ENCODE measurements around the gene PLEKHG4.

Gene PLEKHG4

DNA sequence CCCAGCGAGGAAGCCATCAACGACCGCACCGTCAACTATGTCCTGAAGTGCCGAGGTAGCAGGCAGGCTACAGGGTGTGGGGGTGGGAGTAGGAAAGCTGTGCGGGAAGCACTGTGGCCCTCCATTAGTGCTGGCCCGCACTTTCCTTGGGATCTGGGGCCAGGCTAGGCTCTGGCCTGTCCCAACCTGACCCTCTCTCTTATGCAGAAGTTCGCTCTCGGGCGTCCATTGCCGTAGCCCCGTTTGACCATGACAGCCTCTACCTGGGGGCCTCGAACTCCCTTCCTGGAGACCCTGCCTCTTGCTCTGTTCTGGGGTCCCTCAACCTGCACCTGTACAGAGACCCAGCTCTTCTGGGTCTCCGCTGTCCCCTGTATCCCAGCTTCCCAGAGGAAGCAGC lies 8.6 kb downstream of the PLEKHG4 start:
- DNase-seq, result no peak

- no peak for DNase-seq
These were observed 12.1 kb downstream of the PLEKHG4 start for GRCh38 chr16:67291461-67291860.

DNA sequence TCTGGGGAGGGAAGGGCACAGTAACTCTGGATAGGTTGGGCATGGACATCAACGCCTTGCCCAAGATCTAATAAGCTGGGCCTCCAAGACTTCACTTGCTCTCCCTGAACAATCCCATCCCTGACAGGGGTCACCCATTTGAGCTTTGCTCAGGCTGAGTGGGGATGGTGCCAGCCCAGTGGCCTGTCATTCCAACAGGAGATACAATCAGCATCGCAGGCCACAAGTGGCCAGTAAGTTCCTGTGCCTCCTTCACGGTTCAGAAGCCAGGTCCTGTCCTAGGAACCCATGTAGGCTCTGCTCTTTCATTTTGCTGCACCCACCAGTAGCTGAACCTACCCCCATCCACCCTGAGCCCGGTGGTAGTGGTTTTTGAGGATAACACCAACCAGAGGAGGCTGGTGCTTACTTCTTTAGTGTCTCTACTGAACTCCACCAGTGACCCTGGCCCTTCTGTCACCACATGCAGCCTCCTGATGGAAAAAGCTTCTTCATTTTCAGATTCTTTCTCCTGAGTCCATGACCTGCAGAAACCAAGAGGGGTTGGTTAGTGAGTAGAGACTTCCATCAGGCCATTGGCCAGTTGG lies 14.9 kb downstream of the PLEKHG4 start:
- DNase-seq, result no peak

DNA sequence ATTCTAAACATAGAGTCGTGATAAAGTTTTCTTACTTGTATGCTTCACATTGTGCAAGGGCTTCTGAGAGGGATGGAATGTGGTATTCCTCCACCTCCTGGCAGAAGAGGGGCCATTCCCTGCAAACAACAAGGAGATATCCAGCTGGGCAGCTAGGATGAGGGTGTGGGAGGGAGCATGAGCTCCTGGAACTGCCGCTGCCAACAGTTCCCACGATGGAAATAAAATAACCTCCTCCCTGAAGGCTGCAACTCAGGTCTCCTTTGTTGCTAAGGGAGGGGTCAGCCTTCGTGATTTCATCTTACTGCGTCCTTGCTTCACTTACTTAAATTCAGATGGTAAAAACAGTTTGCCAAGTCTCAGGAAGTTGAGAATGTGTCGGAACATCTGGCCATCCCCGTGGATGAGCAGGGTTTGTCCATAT lies 15.6 kb downstream of the PLEKHG4 start:
- DNase-seq, result no peak

- no peak for DNase-seq
These were observed 17.1 kb downstream of the PLEKHG4 start for GRCh38 chr16:67296420-67296819.

GRCh38 chr16:67298277-67298676 lies 18.9 kb downstream of the PLEKHG4 start:
- DNase-seq, result no peak

- DNase-seq, result no peak
These were observed 19.9 kb downstream of the PLEKHG4 start for GRCh38 chr16:67299269-67299668.

DNA sequence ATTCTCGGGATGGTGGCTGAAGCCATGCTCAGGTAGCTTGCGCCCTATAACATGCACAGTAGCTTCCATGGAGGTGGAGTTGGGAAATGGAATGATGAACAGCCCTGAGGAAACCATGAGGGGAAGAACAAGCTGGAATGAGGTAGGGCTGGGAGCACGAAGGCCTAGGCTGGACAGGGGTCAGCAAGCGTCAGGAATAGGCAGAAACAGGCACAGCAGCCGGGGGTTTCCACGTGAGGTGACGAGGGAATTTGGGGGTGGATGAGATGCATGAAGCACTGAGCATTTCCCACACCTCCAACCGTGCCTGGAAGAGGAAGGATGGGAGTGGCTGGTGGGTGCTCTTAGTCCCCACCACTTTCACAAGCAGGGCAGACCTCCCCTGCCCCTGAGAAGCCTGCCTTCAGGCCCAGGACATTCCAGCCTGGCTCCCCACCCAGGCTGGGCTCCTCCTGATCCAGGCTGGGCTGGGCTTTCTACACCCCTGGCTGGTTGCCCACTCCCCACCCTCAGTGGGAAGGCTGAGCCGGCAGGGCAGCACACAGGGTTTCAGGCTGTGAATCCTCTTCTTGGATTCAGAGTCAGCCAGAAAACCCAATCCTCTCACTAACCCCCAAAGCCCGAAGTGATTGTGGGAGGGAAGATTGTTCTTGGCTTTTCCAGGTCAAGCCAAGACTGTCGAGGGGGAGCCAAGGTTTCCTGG lies 21.9 kb downstream of the PLEKHG4 start:
- no peak for DNase-seq

DNA sequence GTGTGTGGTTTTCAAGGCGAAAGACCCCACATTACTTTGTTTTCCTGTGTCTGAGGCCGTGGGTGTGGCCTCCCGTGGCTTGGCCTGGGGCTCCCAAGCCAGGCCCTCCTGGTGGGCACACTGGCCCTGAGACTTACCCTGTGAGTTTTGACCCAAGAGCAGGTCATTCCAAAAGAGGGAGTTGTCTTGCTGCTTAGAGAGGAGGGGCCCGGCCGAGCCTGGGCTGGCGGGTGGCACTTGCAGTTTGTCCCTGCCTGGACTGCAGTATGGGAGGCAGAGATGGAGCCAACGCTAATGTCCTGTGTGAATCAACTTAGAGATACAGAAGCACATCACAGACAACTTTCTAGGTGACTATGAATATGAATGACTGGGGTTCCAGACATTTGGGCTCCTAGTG lies 22.7 kb downstream of the PLEKHG4 start:
- no peak for DNase-seq

GRCh38 chr16:67302970-67303369 lies 23.6 kb downstream of the PLEKHG4 start:
- peak; percentile 24 for DNase-seq

DNA sequence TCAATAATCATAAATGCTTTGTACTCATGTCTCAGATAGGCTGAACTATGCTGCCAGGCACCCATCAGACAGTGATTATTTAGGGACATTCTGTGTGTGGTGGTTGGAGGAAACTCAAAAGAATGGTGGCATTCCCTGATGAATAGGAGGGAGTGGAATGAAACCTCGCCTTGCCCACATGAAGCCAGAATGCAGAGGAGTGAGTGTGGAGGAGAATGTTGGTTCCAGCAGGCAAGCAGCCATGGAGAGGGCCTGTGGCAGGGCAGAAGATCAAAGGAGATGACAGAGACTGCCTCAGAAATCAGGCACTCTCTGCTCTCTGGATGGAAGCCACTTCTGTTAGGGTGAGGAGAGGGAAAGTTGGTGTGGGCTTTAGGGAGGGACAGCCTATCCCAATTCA lies 24.7 kb downstream of the PLEKHG4 start:
- no peak for DNase-seq

GRCh38 chr16:67305216-67306071 lies 26.1 kb downstream of the PLEKHG4 start:
- no peak for DNase-seq

GRCh38 chr16:67310561-67310960 lies 31.2 kb downstream of the PLEKHG4 start:
- no peak for DNase-seq

DNA sequence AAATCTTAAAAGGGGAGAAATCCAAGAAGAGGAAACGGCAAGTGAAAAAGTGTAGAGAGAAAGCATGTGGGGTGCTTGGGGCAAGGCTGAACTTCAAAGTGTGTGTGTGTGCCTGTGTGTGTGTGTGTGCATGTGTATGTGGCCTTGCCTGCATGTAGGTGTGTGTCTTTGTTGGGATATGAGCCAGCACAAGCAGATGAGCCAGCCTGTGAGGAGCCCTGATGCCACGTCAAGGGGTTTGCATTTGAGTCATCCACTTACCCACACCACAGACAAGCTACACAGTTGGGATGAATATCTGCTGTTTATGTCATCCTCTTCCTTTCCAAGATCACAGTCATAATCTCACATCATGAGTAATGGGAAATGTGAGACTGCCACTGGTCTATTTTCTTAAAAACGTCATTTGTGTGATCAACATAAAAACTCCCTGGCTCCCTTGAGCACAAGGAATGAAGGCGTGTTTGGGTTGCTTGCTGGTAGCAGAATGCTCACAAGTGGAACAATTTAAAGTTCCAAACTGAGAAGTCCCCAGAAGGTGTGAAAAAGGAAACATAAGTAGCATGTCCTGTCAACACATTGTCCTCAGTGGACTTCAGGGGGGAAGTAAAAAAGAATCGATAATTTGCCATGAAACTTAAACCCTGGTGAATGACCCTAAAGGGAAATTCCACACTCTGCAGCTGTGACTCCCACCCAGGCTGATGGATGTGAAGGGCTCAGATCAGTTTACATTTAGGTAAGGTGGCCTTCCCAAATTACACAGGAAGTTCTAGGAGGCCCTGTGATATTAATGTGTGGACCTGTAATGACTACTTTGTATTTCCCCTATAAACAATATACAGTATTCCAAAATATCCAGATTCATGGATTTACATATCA lies 32.5 kb downstream of the PLEKHG4 start:
- peak; percentile 13 for DNase-seq

DNA sequence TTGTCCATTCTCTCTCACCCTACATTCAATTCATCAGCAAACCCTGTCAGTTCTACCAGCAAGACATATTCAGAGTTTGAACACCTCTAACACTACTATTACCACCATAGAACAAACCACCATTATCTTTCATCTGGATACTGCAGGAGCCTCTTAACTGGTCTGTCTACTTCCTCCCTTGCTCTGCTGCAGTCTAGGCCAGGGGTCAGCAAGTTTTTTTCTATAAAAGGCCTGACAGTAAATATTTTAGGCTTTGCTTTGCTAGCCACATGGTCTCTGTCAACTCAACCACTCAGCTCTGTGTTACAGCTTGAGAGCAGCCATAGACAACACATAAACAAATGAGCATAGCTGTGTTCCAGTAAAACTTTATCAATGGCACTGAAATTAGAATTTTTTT lies 33.4 kb downstream of the PLEKHG4 start:
- no peak for DNase-seq

GRCh38 chr16:67317853-67318252 lies 38.5 kb downstream of the PLEKHG4 start:
- DNase-seq, result no peak

GRCh38 chr16:67326115-67326471 lies 46.8 kb downstream of the PLEKHG4 start:
- DNase-seq, result no peak

DNA sequence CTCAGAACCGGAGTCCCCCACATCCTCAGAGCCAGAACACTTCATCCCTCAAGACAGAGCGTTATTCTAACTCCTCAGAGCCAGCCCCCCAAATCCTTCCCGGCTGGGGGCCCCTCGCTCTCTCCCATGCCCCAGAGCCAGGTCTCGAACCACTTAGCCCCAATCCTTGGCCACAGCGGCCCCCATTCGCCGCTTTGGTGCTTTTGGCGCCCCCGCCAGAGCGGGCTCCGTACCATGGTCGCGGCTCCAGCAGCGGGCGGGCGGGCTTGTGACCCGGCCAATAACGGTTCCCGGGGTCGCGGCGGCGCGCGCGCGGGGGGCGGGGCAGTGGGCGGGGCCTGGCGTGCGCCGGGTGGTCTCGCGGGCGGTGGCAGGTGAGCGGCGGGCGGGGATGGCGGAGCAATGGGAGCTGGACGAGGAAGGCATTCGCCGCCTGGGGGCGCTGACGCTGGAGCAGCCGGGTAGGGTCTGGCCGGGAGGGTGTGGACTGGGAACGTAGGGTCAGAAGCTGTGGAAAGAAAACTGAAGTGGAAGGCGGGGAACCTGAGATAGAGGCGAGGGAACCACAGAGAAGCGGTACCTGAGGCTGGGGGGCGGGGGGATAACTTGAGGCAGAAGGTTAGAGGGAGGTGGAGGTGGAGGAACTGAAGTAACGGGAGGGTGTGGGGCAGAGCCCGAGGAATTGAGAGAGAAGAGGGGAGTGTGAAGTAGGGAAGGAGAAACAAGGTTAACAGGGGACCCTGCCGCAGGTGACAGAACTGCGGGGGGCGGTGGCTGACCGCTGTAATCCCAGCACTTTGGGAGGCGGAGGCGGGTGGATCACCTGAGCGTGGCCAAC lies 47.4 kb downstream of the PLEKHG4 start, which contains the start of the genes KCTD19 and LRRC36:
Gene KCTD19, minus strand, starts transcription at position 270 of the 838 bp plus-strand sequence. Its CDS starts 34 bp downstream, at position 236.
Gene LRRC36, plus strand, starts transcription at position 344 of the 838 bp plus-strand sequence. Its CDS starts 48 bp downstream, at position 392.
- DNase-seq, result peak; percentile 53

- no peak for DNase-seq
These were observed 48.4 kb downstream of the PLEKHG4 start for GRCh38 chr16:67327743-67328142.

- DNase-seq, result no peak
These were observed 50.6 kb downstream of the PLEKHG4 start for GRCh38 chr16:67329901-67330300.

GRCh38 chr16:67333315-67333714 lies 54.0 kb downstream of the PLEKHG4 start:
- DNase-seq, result no peak

GRCh38 chr16:67336116-67336515 lies 56.8 kb downstream of the PLEKHG4 start:
- DNase-seq, result no peak

Data from hematopoietic multipotent progenitor cell treated with erythropoietin and hydrocortisone succinate and interleukin-3 and kit ligand, for 8 days (in vitro differentiated cells).